Ascending aorta (tissue), 2 donors: Measurements from ENCODE around the gene RRAGB. TPM values are rescaled to one million over a fixed set of nuclear protein-coding genes. Genes with fewer than 3 reads are reported as not detected.
"Not testable (repeated sequence)": the region's sequence is repeated elsewhere in the genome, so short reads cannot be mapped to it uniquely, and the experiment has no call there.

Experiments used
- DNase-seq, 2 donors: peaks; one replicate each; pipeline ENCODE4 v3.0.0-alpha.2; 2019; ENCODE audit warnings: low spot score in 2 of 2
- H3K27ac ChIP-seq, 2 donors: fragments of 200-600 bp; sonication (generic); one replicate each; pipeline ENCODE4 v1.5.1; 2016 to 2017; ENCODE audit warnings: mild to moderate bottlenecking in 1 of 2
- H3K27me3 ChIP-seq: fragments of 200-600 bp; sonication (generic); one replicate; pipeline ENCODE4 v1.5.1; 2017
- H3K36me3 ChIP-seq, 2 donors: fragments of 200-600 bp; sonication (generic); one replicate each; pipeline ENCODE4 v1.5.1; 2016
- H3K4me1 ChIP-seq, 2 donors: fragments of 200-600 bp; sonication (generic); one replicate each; pipeline ENCODE4 v1.5.1; 2016 to 2017; ENCODE audit warnings: mild to moderate bottlenecking in 1 of 2
- H3K4me3 ChIP-seq, 2 donors: fragments of 200-600 bp; sonication (generic); one replicate each; pipeline ENCODE4 v1.5.1; 2016 to 2017; ENCODE audit warnings: mild to moderate bottlenecking in 1 of 2
- H3K9me3 ChIP-seq, 2 donors: fragments of 200-600 bp; sonication (generic); one replicate each; pipeline ENCODE4 v1.5.1; 2016
- CTCF ChIP-seq, 3 experiments: fragments of 200-600 bp in 2 of 3; fragments of 450-650 bp in 1 of 3; sonication (generic) in 2 of 3; IDR thresholded peaks; one replicate each; pipeline ENCODE4 v1.5.1; 2016 to 2019; ENCODE audit warnings: antibody characterized with exemption in 3 of 3, mild to moderate bottlenecking in 1 of 3, moderate library complexity in 1 of 3
- intact Hi-C: fragments of 100-400 bp; cut with DNase I; formaldehyde crosslinking; loops from one replicate; pipeline ENCODE4 v1.15.1; 2023
- total RNA-seq: library from RNA; depleted of rRNA; stranded (reverse); fragments of >200 nt; gene quantifications from one replicate; pipeline ENCODE4 v1.1.0, GENCODE V29; 2016

RRAGB gene
- total RNA-seq, 1 donor from 2014 or later: 9.9 TPM

- Histone ChIP-seq H3K4me1 (no peaks in the 10 kb centered on the region), H3K27ac (no peak overlapping the region), H3K4me3 (no peak overlapping the region), H3K27me3 (no peaks in the 10 kb centered on the region), H3K36me3 (no peaks in the 10 kb centered on the region), H3K9me3 (no peaks in the 10 kb centered on the region)
- no peak for TF ChIP-seq CTCF (IDR thresholded peaks at IDR 0.05)
- no peak for DNase-seq
- intact Hi-C loops: no loop called here
These were observed 14.9 kb upstream of the RRAGB start for GRCh38 chrX:55702671-55703070.

- H3K4me1 ChIP-seq, H3K36me3 ChIP-seq, H3K27ac ChIP-seq, DNase-seq, H3K9me3 ChIP-seq, intact Hi-C loops, H3K4me3 ChIP-seq, H3K27me3 ChIP-seq: not testable (repeated sequence)
These were observed 14.1 kb upstream of the RRAGB start for GRCh38 chrX:55703436-55703835.

GRCh38 chrX:55705066-55705465 is 12.5 kb upstream of the RRAGB start:
- DNase-seq, intact Hi-C loops, H3K9me3 ChIP-seq, H3K4me3 ChIP-seq, H3K4me1 ChIP-seq, H3K36me3 ChIP-seq, H3K27me3 ChIP-seq, H3K27ac ChIP-seq: not testable (repeated sequence)

GRCh38 chrX:55709735-55710134 is 7.8 kb upstream of the RRAGB start:
- intact Hi-C loops: loop anchor here (5.0 to 10.0 kb wide), 4 partner anchors 525 to 1885 kb away; partner anchors contain the start of genes KLF8, UBQLN2 and ZXDB
- TF ChIP-seq CTCF (IDR thresholded peaks at IDR 0.05): no peak
- DNase-seq: no peak
- Histone ChIP-seq H3K9me3 (no peaks in the 10 kb centered on the region), H3K36me3 (no peaks in the 10 kb centered on the region), H3K4me1 (peaks cover 0 to 8% of the 10 kb centered on the region in 2 donors), H3K27me3 (no peaks in the 10 kb centered on the region), H3K27ac (no peak overlapping the region), H3K4me3 (no peak overlapping the region)

- Histone ChIP-seq H3K27ac (peak overlapping the region; percentile 44 to 57), H3K9me3 (no peaks in the 10 kb centered on the region), H3K4me1 (peaks cover 0 to 8% of the 10 kb centered on the region in 2 donors), H3K4me3 (no peak overlapping the region), H3K36me3 (no peaks in the 10 kb centered on the region), H3K27me3 (no peaks in the 10 kb centered on the region)
- TF ChIP-seq CTCF (IDR thresholded peaks at IDR 0.05): no peak
- DNase-seq: peak in 1 of 2 donors; percentile 80
- intact Hi-C loops: loop anchor here (5.0 to 10.0 kb wide), 4 partner anchors 524 to 1884 kb away; partner anchors contain the start of genes KLF8, UBQLN2 and ZXDB
These were observed 6.8 kb upstream of the RRAGB start for GRCh38 chrX:55710701-55711100.

GRCh38 chrX:55713631-55714030 is 3.9 kb upstream of the RRAGB start:
- no peak overlapping the region for H3K4me3 ChIP-seq
- no peaks in the 10 kb centered on the region for H3K27me3 ChIP-seq
- peaks cover 0 to 8% of the 10 kb centered on the region in 2 donors for H3K4me1 ChIP-seq
- no peak overlapping the region for H3K27ac ChIP-seq
- H3K36me3 ChIP-seq: no peaks in the 10 kb centered on the region
- TF ChIP-seq CTCF (IDR thresholded peaks at IDR 0.05): no peak
- intact Hi-C loops: loop anchor here (5.0 to 10.0 kb wide), 4 partner anchors 521 to 1881 kb away; partner anchors contain the start of genes KLF8, UBQLN2 and ZXDB
- H3K9me3 ChIP-seq: no peaks in the 10 kb centered on the region
- no peak for DNase-seq

GRCh38 chrX:55714161-55714560 is 3.4 kb upstream of the RRAGB start:
- intact Hi-C loops: loop anchor here (5.0 to 10.0 kb wide), 4 partner anchors 521 to 1881 kb away; partner anchors contain the start of genes KLF8, UBQLN2 and ZXDB
- peaks cover 0 to 8% of the 10 kb centered on the region in 2 donors for H3K4me1 ChIP-seq
- no peaks in the 10 kb centered on the region for H3K9me3 ChIP-seq
- H3K36me3 ChIP-seq: no peaks in the 10 kb centered on the region
- H3K27ac ChIP-seq: no peak overlapping the region
- DNase-seq: no peak
- TF ChIP-seq CTCF (IDR thresholded peaks at IDR 0.05): no peak
- H3K4me3 ChIP-seq: no peak overlapping the region
- no peaks in the 10 kb centered on the region for H3K27me3 ChIP-seq
